Activated CD4-positive, alpha-beta T cell treated with anti-CD3 and anti-CD28 coated beads for 36 hours (primary cell): ENCODE data around the gene LY9. TPM values are rescaled to one million over a fixed set of nuclear protein-coding genes. Genes with fewer than 3 reads are reported as not detected.

Experiments
- ATAC-seq: fragments of 200-7000 bp; cut with Tn5 transposase; one replicate; pipeline ENCODE4 v1.10.0; 2021; ENCODE audit warnings: mild to moderate bottlenecking, moderate library complexity
- CTCF ChIA-PET: fragments of 350-600 bp; sonication (Branson Sonifier 250); formaldehyde crosslinking; loops from one replicate; lab custom pipeline; 2021; ENCODE audit warnings: antibody characterized with exemption; lab: Charles Lee
- POLR2A ChIA-PET: fragments of 350-600 bp; sonication (Branson Sonifier 250); formaldehyde crosslinking; loops from one replicate; lab custom pipeline; 2021; ENCODE audit warnings: antibody characterized with exemption, inconsistent platforms; lab: Charles Lee
- DNase-seq: peaks from one replicate; pipeline ENCODE4 v3.0.0-alpha.2; 2020
- H3K27ac Mint-ChIP-seq: one replicate; pipeline ENCODE4 v1.8.0; 2021; ENCODE audit warnings: mixed read lengths
- H3K27me3 Mint-ChIP-seq: one replicate; pipeline ENCODE4 v1.8.0; 2021; ENCODE audit warnings: mixed read lengths
- H3K36me3 Mint-ChIP-seq: one replicate; pipeline ENCODE4 v1.8.0; 2021; ENCODE audit warnings: low read depth, mixed read lengths
- H3K4me1 Mint-ChIP-seq: one replicate; pipeline ENCODE4 v1.8.0; 2021; ENCODE audit warnings: mixed read lengths
- H3K4me3 Mint-ChIP-seq: one replicate; pipeline ENCODE4 v1.8.0; 2021; ENCODE audit warnings: mild to moderate bottlenecking, moderate library complexity, mixed read lengths
- H3K9me3 Mint-ChIP-seq: one replicate; pipeline ENCODE4 v1.8.0; 2021; ENCODE audit warnings: low read depth, mixed read lengths
- intact Hi-C, 2 experiments: fragments of 100-400 bp; cut with DNase I in 1 of 2; cut with micrococcal nuclease in 1 of 2; formaldehyde crosslinking; loops; one replicate each; pipeline versions ENCODE4 v1.14.2 to v1.15.1; 2022 to 2024; cut with DNase I, micrococcal nuclease
- total RNA-seq, 2 experiments: library from RNA; stranded (reverse); gene quantifications; one replicate each; pipeline ENCODE4 v1.2.3, GENCODE V29; 2021

Gene LY9
- total RNA-seq, 2 experiments from 2014 or later, result 10.0 to 11.0 TPM

DNA sequence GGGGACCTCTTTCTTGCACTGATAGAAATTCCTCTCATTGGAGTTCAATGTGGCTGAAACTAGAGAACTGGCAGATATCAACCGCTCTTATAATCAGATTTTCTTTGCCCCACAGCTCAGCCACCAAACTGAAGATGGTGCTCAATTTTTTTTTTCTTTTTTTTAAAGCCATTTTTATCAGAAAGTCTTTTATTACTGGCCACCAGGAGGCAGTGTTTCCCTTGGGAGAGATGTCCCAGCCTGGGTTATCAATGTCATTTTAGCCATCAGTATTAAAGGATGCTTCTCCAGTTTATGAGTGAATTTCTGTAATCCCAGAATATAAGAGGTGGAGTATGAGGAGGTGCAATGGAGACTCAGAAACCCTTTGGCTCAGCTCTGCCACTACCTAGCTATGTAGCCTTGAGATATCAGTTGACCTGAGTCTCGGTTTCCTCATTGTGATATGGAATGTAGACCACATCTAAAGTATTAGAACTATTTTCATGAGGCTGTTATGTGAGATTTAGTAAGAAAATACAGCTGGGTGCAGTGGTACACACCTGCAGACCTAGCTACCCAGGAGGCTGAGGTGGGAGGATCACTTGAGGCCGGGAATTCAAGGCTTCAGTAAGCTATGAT is 39.1 kb downstream of the LY9 start:
- ChIA-PET POLR2A (interaction anchor here (0.6 to 0.8 kb wide), 4 partner anchors 15 to 119 kb away, joined by 3 to 4 read pairs (median 4); no protein-coding TSS in a partner anchor), CTCF (interaction anchor here (0.6 to 9.5 kb wide), 51 partner anchors 8 to 1050 kb away, joined by 3 to 241 read pairs (median 5); partner anchors contain the start of genes CD244, ITLN1, ITLN2 and LY9)
- Mint-ChIP-seq H3K27me3 (no peaks in the 10 kb centered on the region), H3K36me3 (no peaks in the 10 kb centered on the region), H3K4me3 (no peak overlapping the region), H3K9me3 (no peaks in the 10 kb centered on the region), H3K4me1 (peaks cover 57% of the 10 kb centered on the region), H3K27ac (peak overlapping the region; percentile 84)
- intact Hi-C loops, result loop anchor here (1.0 to 5.0 kb wide), 7 partner anchors 42 to 262 kb away; partner anchors contain the start of genes KLHDC9 (in 2 of the 2) and ITLN1 (in 1 of the 2)
- DNase-seq (peak; percentile 77), ATAC-seq (no peak)

- intact Hi-C loops, result loop anchor here (1.0 to 5.0 kb wide), 8 partner anchors 35 to 262 kb away; partner anchors contain the start of genes KLHDC9 (in 2 of the 2) and ITLN1 (in 1 of the 2)
- no peak for DNase-seq
- Mint-ChIP-seq H3K27me3 (no peaks in the 10 kb centered on the region), H3K36me3 (no peaks in the 10 kb centered on the region), H3K9me3 (no peaks in the 10 kb centered on the region), H3K27ac (no peak overlapping the region), H3K4me3 (no peak overlapping the region), H3K4me1 (peaks cover 55% of the 10 kb centered on the region)
- ChIA-PET POLR2A (no interaction called here), CTCF (interaction anchor here (0.7 to 9.5 kb wide), 44 partner anchors 8 to 650 kb away, joined by 3 to 241 read pairs (median 6); partner anchors contain the start of genes CD244, ITLN1, ITLN2 and LY9)
- no peak for ATAC-seq
Measured at GRCh38 chr1:160835751-160836150, 39.8 kb downstream of the LY9 start.

DNA sequence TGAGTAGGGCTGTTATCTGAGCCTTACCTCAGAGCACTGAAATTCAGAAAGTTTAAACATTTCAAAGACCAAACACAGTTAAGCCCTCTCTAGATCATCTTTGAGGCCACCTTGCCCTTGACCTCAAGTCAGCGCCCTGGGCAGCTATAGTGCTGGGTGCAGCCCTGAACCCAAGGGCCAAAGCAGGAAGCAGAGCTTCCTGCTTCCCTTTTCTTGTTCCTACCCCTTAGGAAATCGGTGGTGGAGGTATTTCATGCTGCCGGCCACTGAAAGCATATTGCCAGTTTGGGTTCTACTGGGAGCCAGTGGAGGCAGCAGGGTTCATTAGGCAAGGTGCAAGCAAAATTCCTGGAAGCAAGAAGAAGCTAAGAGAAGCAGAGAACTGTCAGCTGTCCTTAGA is 40.6 kb downstream of the LY9 start:
- no peaks in the 10 kb centered on the region for H3K9me3 Mint-ChIP-seq
- ChIA-PET POLR2A (no interaction called here), CTCF (interaction anchor here (0.6 to 9.5 kb wide), 41 partner anchors 10 to 589 kb away, joined by 3 to 241 read pairs (median 4); partner anchors contain the start of genes ITLN1, ITLN2, LY9 and USF1)
- peak overlapping the region; percentile 91 for H3K27ac Mint-ChIP-seq
- intact Hi-C loops, result loop anchor here (2.0 to 5.0 kb wide), 2 partner anchors 36 to 261 kb away; partner anchors contain the start of gene KLHDC9 (in 2 of the 2)
- no peaks in the 10 kb centered on the region for H3K36me3 Mint-ChIP-seq
- peak overlapping the region; percentile 34 for H3K4me3 Mint-ChIP-seq
- H3K27me3 Mint-ChIP-seq, result no peaks in the 10 kb centered on the region
- H3K4me1 Mint-ChIP-seq, result peaks cover 55% of the 10 kb centered on the region
- DNase-seq, result no peak
- ATAC-seq, result no peak

DNA sequence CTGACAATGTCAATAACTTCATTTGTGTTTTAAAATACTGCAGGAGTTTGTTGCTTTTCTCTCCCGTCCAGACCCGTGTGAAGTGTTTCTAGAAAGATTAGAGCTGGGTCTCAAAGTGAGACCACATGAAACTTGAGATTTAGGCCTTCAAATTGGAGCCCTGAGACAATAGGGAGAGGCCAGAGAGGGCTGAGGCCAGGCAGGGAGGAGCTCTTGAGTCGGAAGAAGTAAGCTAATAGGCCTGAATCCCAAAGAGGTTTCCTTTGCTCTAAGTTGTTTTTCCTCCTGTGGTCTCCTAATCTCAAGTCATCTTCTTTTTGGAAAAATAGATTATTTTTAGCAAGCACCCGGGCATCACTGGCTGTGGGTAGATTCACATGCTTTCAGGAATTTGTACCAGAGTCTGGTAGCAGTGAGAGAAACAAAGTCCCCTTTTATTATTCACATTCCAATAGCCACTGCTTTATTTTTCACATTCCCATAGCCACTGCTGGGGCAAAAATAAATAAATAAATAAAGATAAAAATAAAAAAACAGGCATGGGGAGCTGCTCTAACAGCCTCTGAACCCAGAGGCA is 41.1 kb downstream of the LY9 start:
- CTCF ChIA-PET, result interaction anchor here (0.6 to 9.5 kb wide), 44 partner anchors 10 to 590 kb away, joined by 3 to 241 read pairs (median 4); partner anchors contain the start of genes ITLN1, ITLN2, LY9 and TOMM40L
- no peaks in the 10 kb centered on the region for H3K36me3 Mint-ChIP-seq
- no peak for ATAC-seq
- H3K27me3 Mint-ChIP-seq, result no peaks in the 10 kb centered on the region
- no peaks in the 10 kb centered on the region for H3K9me3 Mint-ChIP-seq
- no peak for DNase-seq
- POLR2A ChIA-PET, result interaction anchor here (0.6 kb wide), 1 partner anchor 291 kb away, joined by 3 read pairs; no protein-coding TSS in a partner anchor
- peak overlapping the region; percentile 91 for H3K27ac Mint-ChIP-seq
- peaks cover 55% of the 10 kb centered on the region for H3K4me1 Mint-ChIP-seq
- peak overlapping the region; percentile 34 for H3K4me3 Mint-ChIP-seq
- intact Hi-C loops, result loop anchor here (2.0 to 5.0 kb wide), 2 partner anchors 36 to 260 kb away; partner anchors contain the start of gene KLHDC9 (in 2 of the 2)

- no peaks in the 10 kb centered on the region for H3K36me3 Mint-ChIP-seq
- no peaks in the 10 kb centered on the region for H3K27me3 Mint-ChIP-seq
- CTCF ChIA-PET, result interaction anchor here (0.5 to 9.5 kb wide), 37 partner anchors 11 to 388 kb away, joined by 3 to 241 read pairs (median 4); partner anchors contain the start of genes ITLN1, ITLN2, LY9 and TOMM40L
- peak overlapping the region; percentile 91 for H3K27ac Mint-ChIP-seq
- H3K4me1 Mint-ChIP-seq, result peaks cover 55% of the 10 kb centered on the region
- ATAC-seq (peak; percentile 93), DNase-seq (peak; percentile 87)
- POLR2A ChIA-PET, result interaction anchor here (0.6 kb wide), 2 partner anchors 25 to 291 kb away, joined by 3 read pairs; partner anchors contain the start of gene CD244
- intact Hi-C loops, result loop anchor here (2.0 to 5.0 kb wide), 4 partner anchors 25 to 260 kb away; partner anchors contain the start of genes KLHDC9 (in 2 of the 2) and CD244 (in 1 of the 2)
- no peaks in the 10 kb centered on the region for H3K9me3 Mint-ChIP-seq
- H3K4me3 Mint-ChIP-seq, result peak overlapping the region; percentile 42
Measured at GRCh38 chr1:160837558-160838205, 41.7 kb downstream of the LY9 start.

GRCh38 chr1:160838888-160839287 is 42.9 kb downstream of the LY9 start:
- Mint-ChIP-seq H3K4me3 (peak overlapping the region; percentile 36), H3K4me1 (peaks cover 51% of the 10 kb centered on the region), H3K36me3 (no peaks in the 10 kb centered on the region), H3K27me3 (no peaks in the 10 kb centered on the region), H3K27ac (peak overlapping the region; percentile 91), H3K9me3 (no peaks in the 10 kb centered on the region)
- CTCF ChIA-PET, result interaction anchor here (0.5 to 9.5 kb wide), 9 partner anchors 25 to 400 kb away, joined by 3 to 241 read pairs (median 7); partner anchors contain the start of genes ITLN1 and ITLN2
- no peak for DNase-seq
- ATAC-seq, result no peak
- POLR2A ChIA-PET, result interaction anchor here (0.7 kb wide), 1 partner anchor 164 kb away, joined by 3 read pairs; no protein-coding TSS in a partner anchor
- intact Hi-C loops, result loop anchor here (2.0 to 5.0 kb wide), 3 partner anchors 24 to 258 kb away; partner anchors contain the start of genes KLHDC9 (in 2 of the 2) and CD244 (in 1 of the 2)

DNA sequence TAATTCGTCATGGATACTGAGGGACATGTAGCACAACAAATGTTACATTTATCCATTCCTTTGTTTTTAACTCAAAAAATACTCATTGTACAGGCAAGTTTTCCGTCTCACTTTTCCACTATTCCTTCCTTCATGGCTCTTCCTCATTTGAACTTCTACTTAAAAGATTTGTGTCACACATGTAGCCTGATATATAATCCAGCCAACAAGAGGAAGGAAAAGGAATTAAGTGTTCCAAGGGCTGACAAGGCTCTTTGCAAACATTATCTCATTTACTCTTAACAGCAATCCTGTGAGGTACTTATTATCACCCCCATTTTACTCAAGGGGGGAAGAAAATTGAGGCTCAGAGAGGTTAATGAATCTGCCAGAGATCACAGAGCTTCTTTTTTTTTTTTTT is 43.8 kb downstream of the LY9 start:
- no peak for ATAC-seq
- DNase-seq, result no peak
- intact Hi-C loops, result loop anchor here (2.0 to 5.0 kb wide), 3 partner anchors 23 to 258 kb away; partner anchors contain the start of genes KLHDC9 (in 2 of the 2) and CD244 (in 1 of the 2)
- no peaks in the 10 kb centered on the region for H3K36me3 Mint-ChIP-seq
- no peaks in the 10 kb centered on the region for H3K9me3 Mint-ChIP-seq
- no peak overlapping the region for H3K4me3 Mint-ChIP-seq
- no peak overlapping the region for H3K27ac Mint-ChIP-seq
- H3K27me3 Mint-ChIP-seq, result no peaks in the 10 kb centered on the region
- ChIA-PET CTCF (interaction anchor here (0.6 to 9.5 kb wide), 9 partner anchors 13 to 266 kb away, joined by 3 to 241 read pairs (median 5); partner anchors contain the start of gene ITLN2), POLR2A (no interaction called here)
- peaks cover 45% of the 10 kb centered on the region for H3K4me1 Mint-ChIP-seq

DNA sequence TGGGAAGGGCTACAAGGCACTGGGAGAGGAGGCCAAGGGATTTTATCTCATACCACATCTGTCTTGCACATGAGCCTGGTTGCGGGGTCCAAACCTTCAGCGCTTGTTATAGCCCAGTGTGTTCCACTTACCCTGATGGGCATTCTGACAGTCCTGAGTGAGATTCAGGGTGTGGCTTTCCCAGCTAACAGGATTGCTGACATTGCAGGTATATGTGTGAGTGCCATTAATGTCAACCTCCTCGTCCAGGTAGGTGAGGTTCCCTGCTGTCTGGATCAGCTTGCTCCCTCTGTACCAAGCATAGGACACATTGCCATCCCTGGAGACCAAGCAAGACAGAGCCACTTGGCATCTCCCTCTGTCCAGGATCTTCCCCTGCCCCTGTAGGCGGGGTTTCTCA is 45.1 kb downstream of the LY9 start:
- POLR2A ChIA-PET, result no interaction called here
- no peaks in the 10 kb centered on the region for H3K27me3 Mint-ChIP-seq

GRCh38 chr1:160844447-160845232 is 48.7 kb downstream of the LY9 start:
- no peak overlapping the region for H3K27ac Mint-ChIP-seq
- intact Hi-C loops, result no loop called here
- H3K27me3 Mint-ChIP-seq, result no peaks in the 10 kb centered on the region
- ChIA-PET CTCF (interaction anchor here (0.8 to 3.7 kb wide), 9 partner anchors 9 to 163 kb away, joined by 3 to 18 read pairs (median 4); partner anchors contain the start of gene ITLN2), POLR2A (no interaction called here)
- no peaks in the 10 kb centered on the region for H3K36me3 Mint-ChIP-seq
- ATAC-seq (no peak), DNase-seq (no peak)
- peaks cover 2% of the 10 kb centered on the region for H3K4me1 Mint-ChIP-seq
- H3K9me3 Mint-ChIP-seq, result no peaks in the 10 kb centered on the region
- H3K4me3 Mint-ChIP-seq, result no peak overlapping the region

More for the DNA sequence above, 45.1 kb downstream of the LY9 start:
- CTCF ChIA-PET, result interaction anchor here (0.7 to 9.5 kb wide), 8 partner anchors 10 to 144 kb away, joined by 3 to 130 read pairs (median 5); partner anchors contain the start of gene ITLN2
- Mint-ChIP-seq H3K27ac (no peak overlapping the region), H3K36me3 (no peaks in the 10 kb centered on the region), H3K9me3 (no peaks in the 10 kb centered on the region), H3K4me1 (peaks cover 36% of the 10 kb centered on the region), H3K4me3 (no peak overlapping the region)
- DNase-seq (no peak), ATAC-seq (no peak)
- intact Hi-C loops, result no loop called here

DNA sequence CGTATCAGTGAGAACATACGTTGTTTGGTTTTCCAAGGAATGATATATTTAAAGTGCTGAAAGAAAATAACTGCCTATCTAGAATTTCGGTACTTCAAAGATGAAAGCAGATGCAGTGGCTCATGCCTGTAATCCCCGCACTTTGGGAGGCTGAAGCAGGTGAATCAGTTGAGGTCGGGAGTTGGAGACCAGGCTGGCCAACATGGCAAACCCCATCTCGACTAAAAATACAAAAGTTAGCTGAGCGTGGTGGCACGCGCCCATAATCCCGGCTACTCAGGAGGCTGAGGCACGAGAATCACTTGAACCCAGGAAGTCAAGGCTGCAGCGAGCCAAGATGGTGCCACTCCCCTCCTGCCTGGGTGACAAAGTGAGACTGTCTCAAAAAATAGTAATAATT is 50.3 kb downstream of the LY9 start:
- Mint-ChIP-seq H3K4me1 (no peaks in the 10 kb centered on the region), H3K27ac (no peak overlapping the region), H3K9me3 (no peaks in the 10 kb centered on the region), H3K27me3 (no peaks in the 10 kb centered on the region), H3K36me3 (no peaks in the 10 kb centered on the region), H3K4me3 (no peak overlapping the region)
- intact Hi-C loops, result no loop called here
- DNase-seq (no peak), ATAC-seq (no peak)
- POLR2A ChIA-PET, result no interaction called here
- CTCF ChIA-PET, result interaction anchor here (1.0 to 1.8 kb wide), 4 partner anchors 11 to 165 kb away, joined by 3 to 6 read pairs (median 4); no protein-coding TSS in a partner anchor
